PC-3 (cell line): ENCODE measurements around the gene DUOX1.

Experiments used
- CTCF ChIP-seq: fragments of 300-600 bp; sonication (generic); conservative IDR thresholded peaks from 2 replicates; pipeline ENCODE4 v1.5.1; 2017; ENCODE audit warnings: antibody characterized with exemption, low read depth, mild to moderate bottlenecking, low read length
- EZH2phosphoT487 ChIP-seq: fragments of 300-600 bp; sonication (generic); IDR thresholded peaks from 2 replicates; pipeline ENCODE4 v1.6.1; 2018; ENCODE audit warnings: mild to moderate bottlenecking, antibody characterized with exemption, low read length, borderline replicate concordance

GRCh38 chr15:45156744-45157455, 27.1 kb downstream of the DUOX1 start:
- TF ChIP-seq CTCF (no peak), EZH2phosphoT487 (no peak)
